Liver (tissue), 9 donors: ENCODE results near the gene C3orf18. TPM values are rescaled to one million over a fixed set of nuclear protein-coding genes. Genes with fewer than 3 reads are reported as not detected.
A peak's percentile ranks its signal among the peaks of the same experiment; 100 is the strongest.

Experiments used
- DNase-seq: peaks from one replicate; pipeline ENCODE4 v3.0.0-alpha.2; 2017; ENCODE audit warnings: low spot score
- H3K27ac ChIP-seq, 2 donors: one replicate each; pipeline ENCODE4 v1.7.0; 2013; ENCODE audit warnings: inconsistent platforms in 2 of 2, low read length in 2 of 2, control low read depth in 1 of 2, low read depth in 1 of 2, mild to moderate bottlenecking in 1 of 2
- H3K27me3 ChIP-seq, 4 donors: one replicate each; pipeline versions ENCODE4 v1.6.1 to v1.7.0; 2013; ENCODE audit warnings: low read length in 3 of 4, inconsistent platforms in 1 of 4, mild to moderate bottlenecking in 1 of 4, moderate library complexity in 1 of 4; ENCODE audit not compliant: control insufficient read depth in 4 of 4, insufficient read depth in 4 of 4
- H3K36me3 ChIP-seq, 4 donors: one replicate each; pipeline versions ENCODE4 v1.6.1 to v1.7.0; 2013; ENCODE audit warnings: low read length in 3 of 4, mild to moderate bottlenecking in 3 of 4, low read depth in 1 of 4, moderate library complexity in 1 of 4; ENCODE audit not compliant: control insufficient read depth in 4 of 4, insufficient read depth in 3 of 4
- H3K4me1 ChIP-seq, 4 donors: one replicate each; pipeline versions ENCODE4 v1.6.1 to v1.7.0; 2013; ENCODE audit warnings: low read length in 3 of 4, mild to moderate bottlenecking in 3 of 4, moderate library complexity in 1 of 4; ENCODE audit not compliant: control insufficient read depth in 4 of 4, insufficient read depth in 4 of 4
- H3K4me3 ChIP-seq, 3 donors: one replicate each; pipeline versions ENCODE4 v1.6.1 to v1.7.0; 2013; ENCODE audit warnings: low read length in 3 of 3, control low read depth in 1 of 3, low read depth in 1 of 3, mild to moderate bottlenecking in 1 of 3
- H3K9ac ChIP-seq, 2 donors: one replicate each; pipeline ENCODE4 v1.7.0; 2013; ENCODE audit warnings: low read length in 2 of 2, mild to moderate bottlenecking in 2 of 2, moderate library complexity in 2 of 2, control low read depth in 1 of 2, low read depth in 1 of 2
- H3K9me3 ChIP-seq, 4 donors: one replicate each; pipeline versions ENCODE4 v1.6.1 to v1.7.0; 2013; ENCODE audit warnings: low read length in 3 of 4; ENCODE audit not compliant: control insufficient read depth in 4 of 4
- EGR1 ChIP-seq, 2 donors: IDR thresholded peaks; 2 replicates each; pipeline ENCODE4 v1.6.1; 2016 to 2018; ENCODE audit warnings: antibody characterized with exemption in 2 of 2, low read depth in 2 of 2
- FOXA1 ChIP-seq: IDR thresholded peaks from 2 replicates; pipeline ENCODE4 v1.6.1; 2016; ENCODE audit warnings: antibody characterized with exemption
- FOXA2 ChIP-seq: IDR thresholded peaks from 2 replicates; pipeline ENCODE4 v1.6.1; 2016; ENCODE audit warnings: antibody characterized with exemption
- HNF4G ChIP-seq: IDR thresholded peaks from 2 replicates; pipeline ENCODE4 v1.6.1; 2016; ENCODE audit warnings: antibody characterized with exemption
- JUND ChIP-seq, 2 donors: IDR thresholded peaks; 2 replicates each; pipeline ENCODE4 v1.6.1; 2016; ENCODE audit warnings: antibody characterized with exemption in 2 of 2
- NR2F2 ChIP-seq: IDR thresholded peaks from 2 replicates; pipeline ENCODE4 v1.6.1; 2016; ENCODE audit warnings: antibody characterized with exemption
- RAD21 ChIP-seq, 2 donors: IDR thresholded peaks; 2 replicates each; pipeline ENCODE4 v1.6.1; 2016; ENCODE audit warnings: antibody characterized with exemption in 2 of 2, mild to moderate bottlenecking in 2 of 2
- RXRA ChIP-seq, 2 donors: IDR thresholded peaks; 2 replicates each; pipeline ENCODE4 v1.6.1; 2017 to 2018; ENCODE audit warnings: antibody characterized with exemption in 2 of 2, mild to moderate bottlenecking in 1 of 2
- SP1 ChIP-seq: IDR thresholded peaks from 2 replicates; pipeline ENCODE4 v1.6.1; 2018; ENCODE audit warnings: antibody characterized with exemption, mild to moderate bottlenecking
- TAF1 ChIP-seq: conservative IDR thresholded peaks from 2 replicates; pipeline ENCODE4 v1.6.1; 2016; ENCODE audit warnings: antibody characterized with exemption, mild to moderate bottlenecking
- YY1 ChIP-seq: IDR thresholded peaks from 2 replicates; pipeline ENCODE4 v1.6.1; 2016; ENCODE audit warnings: antibody characterized with exemption, mild to moderate bottlenecking
- WGBS: extraction: QIAGEN DNeasy Blood & Tissue Kit; methylation state at CpG from one replicate; pipeline ENCODE4 v1.1.7; 2013; 5-methylcytosine and 5-hydroxymethylcytosine counted together
- polyA plus RNA-seq, 2 donors: library from polyadenylated mRNA; stranded (reverse) in 1 of 2; unstranded in 1 of 2; fragments of 200-250 nt in 1 of 2; fragments of >200 nt in 1 of 2; fragmentation: Nextera tagmentation in 1 of 2; extraction: Ambion mirVana in 1 of 2; gene quantifications; one replicate each; pipeline versions ENCODE4 v1.2.1 to v1.2.3, GENCODE V29; 2013 to 2015
- total RNA-seq, 2 donors: library from RNA; depleted of rRNA; stranded (reverse); fragments of >200 nt; gene quantifications; one replicate each; pipeline ENCODE4 v1.2.3, GENCODE V29; 2014
- TF ChIP-seq, protein P1 (sequence below): fragments of 150-350 bp; IDR thresholded peaks from 2 replicates; pipeline ENCODE4 v1.5.1; 2017; ENCODE audit warnings: improper control_type of control experiment, low read depth, low read length; ENCODE audit not compliant: missing input control
- TF ChIP-seq, protein P2 (sequence below): IDR thresholded peaks from 2 replicates; pipeline ENCODE4 v1.6.1; 2016; ENCODE audit warnings: antibody characterized with exemption
- TF ChIP-seq, protein P3 (sequence below): IDR thresholded peaks from 2 replicates; pipeline ENCODE4 v1.6.1; 2016; ENCODE audit warnings: antibody characterized with exemption
- TF ChIP-seq, protein P4 (sequence below): IDR thresholded peaks from 2 replicates; pipeline ENCODE4 v1.6.1; 2016; ENCODE audit warnings: antibody characterized with exemption
- donor health status: healthy.
- donor health status: healthy.
- donor health status: healthy.
- donor health status: healthy.
- donor health status: healthy.

Gene C3orf18
- total and polyA plus RNA-seq, 4 donors = 0.54 to 2.7 (median 1.5) TPM

DNA sequence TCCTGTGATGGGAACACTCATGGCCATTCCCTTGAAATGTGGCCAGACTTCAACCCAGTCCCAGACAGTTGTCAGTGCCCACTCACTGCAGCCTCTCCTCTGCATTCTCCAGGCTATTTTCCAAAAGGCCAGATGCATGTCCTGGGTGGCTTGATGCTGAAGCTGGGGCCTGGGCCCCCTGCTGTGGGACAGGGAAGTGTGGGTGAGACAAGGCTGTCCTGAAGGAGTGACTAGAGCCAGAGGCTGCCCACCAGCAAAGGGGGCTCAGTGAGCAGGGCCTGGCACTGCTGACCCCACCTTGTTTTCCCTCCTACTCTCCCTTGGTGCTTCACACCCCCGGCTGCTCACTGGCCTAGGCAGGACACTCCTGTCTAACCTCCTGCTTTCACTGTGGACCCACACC lies 32.2 kb upstream of the C3orf18 start:
- DNase-seq = no peak
- H3K9me3 ChIP-seq = no peaks in the 10 kb centered on the region
- H3K4me1 ChIP-seq = peaks cover 24 to 61% (median 45%) of the 10 kb centered on the region in 4 donors
- WGBS = 39% methylated on average over 1 of the region's 1 CpG
- no peak overlapping the region for H3K9ac ChIP-seq
- peaks cover 0 to 2% (median 0%) of the 10 kb centered on the region in 4 donors for H3K36me3 ChIP-seq
- no peak overlapping the region for H3K4me3 ChIP-seq
- H3K27ac ChIP-seq = peak overlapping the region; percentile 94 to 98
- H3K27me3 ChIP-seq = no peaks in the 10 kb centered on the region
- no peak for TF ChIP-seq FOXA1
- peak; percentile 12 for TF ChIP-seq YY1

DNA sequence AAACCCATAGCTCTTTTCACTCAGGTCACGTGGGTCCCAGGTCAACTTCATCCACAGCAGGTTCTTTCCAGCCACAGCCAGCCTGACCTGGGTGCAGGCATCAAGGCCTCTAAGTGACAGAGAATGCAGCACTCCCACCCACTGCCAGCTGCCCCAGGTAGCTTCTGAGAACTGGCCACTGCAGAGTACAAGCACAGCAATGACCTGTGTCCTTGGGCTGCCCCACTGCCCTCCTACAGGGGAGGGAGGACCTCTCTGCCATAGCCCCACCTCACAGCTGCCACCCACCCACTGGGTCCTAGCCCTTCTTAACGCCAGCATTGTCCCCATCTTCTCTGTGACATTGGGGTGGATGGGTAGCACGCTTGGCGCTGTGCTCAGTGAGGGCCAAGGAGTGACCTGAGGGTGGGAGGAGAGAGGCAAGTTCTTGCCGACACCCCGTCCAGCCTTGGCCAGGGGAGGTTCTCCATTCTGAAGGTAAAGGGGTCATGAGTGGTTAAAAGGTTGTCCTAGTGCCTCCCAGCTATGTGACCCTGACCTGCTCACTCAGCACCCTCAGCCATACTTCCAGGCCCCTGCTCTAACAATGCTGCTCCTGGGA lies 31.7 kb upstream of the C3orf18 start:
- no peak overlapping the region for H3K9ac ChIP-seq
- peaks cover 0 to 2% (median 0%) of the 10 kb centered on the region in 4 donors for H3K36me3 ChIP-seq
- TF ChIP-seq RXRA (IDR thresholded peaks at IDR 0.05) = peak; percentile 3 to 35
- TF ChIP-seq, protein P1, sequence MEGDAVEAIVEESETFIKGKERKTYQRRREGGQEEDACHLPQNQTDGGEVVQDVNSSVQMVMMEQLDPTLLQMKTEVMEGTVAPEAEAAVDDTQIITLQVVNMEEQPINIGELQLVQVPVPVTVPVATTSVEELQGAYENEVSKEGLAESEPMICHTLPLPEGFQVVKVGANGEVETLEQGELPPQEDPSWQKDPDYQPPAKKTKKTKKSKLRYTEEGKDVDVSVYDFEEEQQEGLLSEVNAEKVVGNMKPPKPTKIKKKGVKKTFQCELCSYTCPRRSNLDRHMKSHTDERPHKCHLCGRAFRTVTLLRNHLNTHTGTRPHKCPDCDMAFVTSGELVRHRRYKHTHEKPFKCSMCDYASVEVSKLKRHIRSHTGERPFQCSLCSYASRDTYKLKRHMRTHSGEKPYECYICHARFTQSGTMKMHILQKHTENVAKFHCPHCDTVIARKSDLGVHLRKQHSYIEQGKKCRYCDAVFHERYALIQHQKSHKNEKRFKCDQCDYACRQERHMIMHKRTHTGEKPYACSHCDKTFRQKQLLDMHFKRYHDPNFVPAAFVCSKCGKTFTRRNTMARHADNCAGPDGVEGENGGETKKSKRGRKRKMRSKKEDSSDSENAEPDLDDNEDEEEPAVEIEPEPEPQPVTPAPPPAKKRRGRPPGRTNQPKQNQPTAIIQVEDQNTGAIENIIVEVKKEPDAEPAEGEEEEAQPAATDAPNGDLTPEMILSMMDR = no peak
- H3K9me3 ChIP-seq = no peaks in the 10 kb centered on the region
- 82% methylated on average over 6 of the region's 6 CpGs for WGBS
- peak overlapping the region; percentile 94 to 98 for H3K27ac ChIP-seq
- no peak for DNase-seq
- no peaks in the 10 kb centered on the region for H3K27me3 ChIP-seq
- H3K4me3 ChIP-seq = no peak overlapping the region
- peaks cover 24 to 58% (median 44%) of the 10 kb centered on the region in 4 donors for H3K4me1 ChIP-seq

DNA sequence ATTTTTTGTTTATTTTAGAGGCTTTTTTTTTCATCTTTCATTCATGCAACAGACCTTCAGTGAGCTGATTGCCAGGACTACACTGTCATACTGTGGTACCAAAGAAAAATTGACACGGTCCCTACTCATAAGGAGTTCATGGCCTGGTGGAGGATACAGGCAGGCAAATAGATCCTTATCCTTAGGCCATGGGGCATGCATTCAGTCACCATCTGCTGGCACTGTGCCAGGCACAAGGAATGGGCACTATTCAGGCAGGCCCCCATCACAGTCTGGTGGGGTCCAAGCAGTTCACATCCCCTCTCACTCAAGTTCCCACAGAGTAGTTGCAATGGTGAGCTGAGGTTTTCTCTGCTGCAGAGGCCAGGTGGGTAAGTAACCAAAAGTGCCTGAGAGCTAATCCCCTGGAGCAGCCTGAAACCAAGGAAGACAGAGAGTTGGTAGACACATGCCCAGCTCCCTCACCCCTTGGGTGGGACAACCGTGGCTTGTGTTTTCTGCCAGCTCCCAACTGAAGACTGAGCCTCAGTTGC lies 26.8 kb upstream of the C3orf18 start:
- Histone ChIP-seq H3K4me1 (peaks cover 25 to 48% (median 41%) of the 10 kb centered on the region in 4 donors), H3K27me3 (no peaks in the 10 kb centered on the region), H3K36me3 (no peaks in the 10 kb centered on the region), H3K9me3 (no peaks in the 10 kb centered on the region), H3K9ac (no peak overlapping the region), H3K4me3 (no peak overlapping the region), H3K27ac (no peak overlapping the region)
- 37% methylated on average over 2 of the region's 2 CpGs for WGBS
- no peak for DNase-seq
- TF ChIP-seq RAD21 (IDR thresholded peaks at IDR 0.05) = no peak
- TF ChIP-seq HNF4G = no peak
- no peak for TF ChIP-seq JUND (IDR thresholded peaks at IDR 0.05)
- TF ChIP-seq FOXA2 = no peak
- TF ChIP-seq FOXA1 = no peak
- TF ChIP-seq, protein P2, sequence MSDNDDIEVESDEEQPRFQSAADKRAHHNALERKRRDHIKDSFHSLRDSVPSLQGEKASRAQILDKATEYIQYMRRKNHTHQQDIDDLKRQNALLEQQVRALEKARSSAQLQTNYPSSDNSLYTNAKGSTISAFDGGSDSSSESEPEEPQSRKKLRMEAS = no peak
- no peak for TF ChIP-seq NR2F2
- no peak for TF ChIP-seq SP1
- TF ChIP-seq TAF1 = no peak
- TF ChIP-seq, protein P3, sequence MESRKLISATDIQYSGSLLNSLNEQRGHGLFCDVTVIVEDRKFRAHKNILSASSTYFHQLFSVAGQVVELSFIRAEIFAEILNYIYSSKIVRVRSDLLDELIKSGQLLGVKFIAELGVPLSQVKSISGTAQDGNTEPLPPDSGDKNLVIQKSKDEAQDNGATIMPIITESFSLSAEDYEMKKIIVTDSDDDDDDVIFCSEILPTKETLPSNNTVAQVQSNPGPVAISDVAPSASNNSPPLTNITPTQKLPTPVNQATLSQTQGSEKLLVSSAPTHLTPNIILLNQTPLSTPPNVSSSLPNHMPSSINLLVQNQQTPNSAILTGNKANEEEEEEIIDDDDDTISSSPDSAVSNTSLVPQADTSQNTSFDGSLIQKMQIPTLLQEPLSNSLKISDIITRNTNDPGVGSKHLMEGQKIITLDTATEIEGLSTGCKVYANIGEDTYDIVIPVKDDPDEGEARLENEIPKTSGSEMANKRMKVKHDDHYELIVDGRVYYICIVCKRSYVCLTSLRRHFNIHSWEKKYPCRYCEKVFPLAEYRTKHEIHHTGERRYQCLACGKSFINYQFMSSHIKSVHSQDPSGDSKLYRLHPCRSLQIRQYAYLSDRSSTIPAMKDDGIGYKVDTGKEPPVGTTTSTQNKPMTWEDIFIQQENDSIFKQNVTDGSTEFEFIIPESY = no peak
- TF ChIP-seq, protein P1 = no peak
- TF ChIP-seq, protein P4, sequence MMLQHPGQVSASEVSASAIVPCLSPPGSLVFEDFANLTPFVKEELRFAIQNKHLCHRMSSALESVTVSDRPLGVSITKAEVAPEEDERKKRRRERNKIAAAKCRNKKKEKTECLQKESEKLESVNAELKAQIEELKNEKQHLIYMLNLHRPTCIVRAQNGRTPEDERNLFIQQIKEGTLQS = no peak
- no peak for TF ChIP-seq EGR1 (IDR thresholded peaks at IDR 0.05; ENCODE audit: low read depth in 2 of 2)
